ENCODE measurements around the gene CAPN11.

DNA sequence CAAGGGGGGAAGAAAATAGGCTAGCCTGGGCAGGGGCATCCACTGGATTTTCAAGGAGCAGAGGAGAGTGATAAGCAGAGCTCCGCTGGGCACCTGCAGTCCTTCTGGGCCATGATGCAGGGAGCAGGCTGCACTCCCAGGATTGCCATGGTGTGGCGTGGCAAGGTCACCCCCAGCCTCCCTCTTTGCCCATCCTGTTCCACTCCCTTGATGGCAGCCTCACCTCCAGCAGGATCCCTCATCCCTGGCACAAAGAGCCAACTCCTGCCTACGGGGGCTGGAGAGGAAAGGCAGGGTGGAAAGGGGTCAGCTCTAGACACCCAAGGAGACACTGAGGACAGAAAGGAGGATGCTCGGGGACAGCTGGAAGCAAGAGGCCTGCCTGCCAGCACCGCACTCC, 35.7 kb downstream of the CAPN11 start:
- TF ChIP-seq, protein P1, sequence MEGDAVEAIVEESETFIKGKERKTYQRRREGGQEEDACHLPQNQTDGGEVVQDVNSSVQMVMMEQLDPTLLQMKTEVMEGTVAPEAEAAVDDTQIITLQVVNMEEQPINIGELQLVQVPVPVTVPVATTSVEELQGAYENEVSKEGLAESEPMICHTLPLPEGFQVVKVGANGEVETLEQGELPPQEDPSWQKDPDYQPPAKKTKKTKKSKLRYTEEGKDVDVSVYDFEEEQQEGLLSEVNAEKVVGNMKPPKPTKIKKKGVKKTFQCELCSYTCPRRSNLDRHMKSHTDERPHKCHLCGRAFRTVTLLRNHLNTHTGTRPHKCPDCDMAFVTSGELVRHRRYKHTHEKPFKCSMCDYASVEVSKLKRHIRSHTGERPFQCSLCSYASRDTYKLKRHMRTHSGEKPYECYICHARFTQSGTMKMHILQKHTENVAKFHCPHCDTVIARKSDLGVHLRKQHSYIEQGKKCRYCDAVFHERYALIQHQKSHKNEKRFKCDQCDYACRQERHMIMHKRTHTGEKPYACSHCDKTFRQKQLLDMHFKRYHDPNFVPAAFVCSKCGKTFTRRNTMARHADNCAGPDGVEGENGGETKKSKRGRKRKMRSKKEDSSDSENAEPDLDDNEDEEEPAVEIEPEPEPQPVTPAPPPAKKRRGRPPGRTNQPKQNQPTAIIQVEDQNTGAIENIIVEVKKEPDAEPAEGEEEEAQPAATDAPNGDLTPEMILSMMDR (IDR thresholded peaks at IDR 0.05 in 4 of 5, conservative IDR thresholded peaks at IDR 0.05 in 1 of 5), result no peak
- TF ChIP-seq POLR2A (IDR thresholded peaks at IDR 0.05), result no peak

Measured in gastrocnemius medialis (tissue), 4 donors.